Endodermal cell (in vitro differentiated cells): Measurements from ENCODE around the gene SEMA5A. TPM values are rescaled to one million over a fixed set of nuclear protein-coding genes. Genes with fewer than 3 reads are reported as not detected.

ENCODE experiments used
- DNase-seq: peaks from one replicate; pipeline ENCODE4 v3.0.0-alpha.2; 2017
- H3K27ac ChIP-seq: 2 replicates; pipeline ENCODE4 v1.5.1; 2013; ENCODE audit warnings: mild to moderate bottlenecking, low read depth, low read length, moderate library complexity
- H3K27me3 ChIP-seq: 2 replicates; pipeline ENCODE4 v1.6.1; 2013; ENCODE audit warnings: mild to moderate bottlenecking, low read length, moderate library complexity; ENCODE audit not compliant: insufficient read depth, control insufficient read depth, poor library complexity, severe bottlenecking
- H3K36me3 ChIP-seq: 2 replicates; pipeline ENCODE4 v1.7.0; 2013; ENCODE audit warnings: mild to moderate bottlenecking, low read length, moderate library complexity; ENCODE audit not compliant: control insufficient read depth, insufficient read depth
- H3K4me1 ChIP-seq: one replicate; pipeline ENCODE4 v1.7.0; 2013; ENCODE audit warnings: low read length; ENCODE audit not compliant: control insufficient read depth, insufficient read depth
- H3K4me3 ChIP-seq: 2 replicates; pipeline ENCODE4 v1.5.1; 2013; ENCODE audit warnings: mild to moderate bottlenecking, low read length, moderate library complexity
- H3K9ac ChIP-seq: 2 replicates; pipeline ENCODE4 v1.6.1; 2013; ENCODE audit warnings: mild to moderate bottlenecking, low read length, moderate library complexity; ENCODE audit not compliant: poor library complexity, severe bottlenecking; ENCODE audit errors: extremely low read depth
- H3K9me3 ChIP-seq: 2 replicates; pipeline ENCODE4 v1.6.1; 2013; ENCODE audit warnings: mild to moderate bottlenecking, low read length, moderate library complexity; ENCODE audit not compliant: control insufficient read depth
- H3K27ac Mint-ChIP-seq: 2 replicates; pipeline ENCODE4 v1.8.0; 2020; ENCODE audit warnings: mixed read lengths
- H3K27me3 Mint-ChIP-seq: 2 replicates; pipeline ENCODE4 v1.8.0; 2021; ENCODE audit warnings: mild to moderate bottlenecking, mixed read lengths; ENCODE audit not compliant: insufficient read depth
- H3K36me3 Mint-ChIP-seq: 2 replicates; pipeline ENCODE4 v1.8.0; 2020; ENCODE audit warnings: low read depth, mixed read lengths
- H3K4me1 Mint-ChIP-seq: 2 replicates; pipeline ENCODE4 v1.8.0; 2020; ENCODE audit warnings: mixed read lengths
- H3K4me3 Mint-ChIP-seq: 2 replicates; pipeline ENCODE4 v1.8.0; 2020; ENCODE audit warnings: mild to moderate bottlenecking, moderate library complexity, mixed read lengths
- H3K9me3 Mint-ChIP-seq: 2 replicates; pipeline ENCODE4 v1.8.0; 2020; ENCODE audit warnings: mild to moderate bottlenecking, mixed read lengths
- CTCF ChIP-seq: fragments of 200-600 bp; sonication (generic); conservative IDR thresholded peaks from 2 replicates; pipeline ENCODE4 v1.5.0; 2021; ENCODE audit warnings: antibody characterized with exemption, mild to moderate bottlenecking
- WGBS, 2 experiments: methylation state at CpG; one replicate each; pipeline versions ENCODE4 v1.1.5 to v1.1.7; 2013; ENCODE audit warnings: missing lambda C conversion rate in 2 of 2, mixed read lengths in 1 of 2; ENCODE audit not compliant: insufficient coverage in 1 of 2, insufficient read length in 1 of 2; 5-methylcytosine and 5-hydroxymethylcytosine counted together
- total RNA-seq, 2 donors: library from RNA; stranded (reverse); fragmentation: NEBNext Ultra II Directional in 1 of 2; extraction: Animal tissue kit (Norgen Biotek cat#: 25700) in 1 of 2; gene quantifications; 2 replicates in 1 of 2; 3 replicates in 1 of 2; pipeline ENCODE4 v1.2.1, GENCODE V29; 2021

SEMA5A gene
- total RNA-seq, 2 donors from 2014 or later = 46.8 to 77.8 TPM

GRCh38 chr5:9502050-9502834 lies 43.6 kb downstream of the SEMA5A start:
- H3K4me3 ChIP-seq = no peak overlapping the region
- no peaks in the 10 kb centered on the region for H3K27me3 Mint-ChIP-seq
- H3K9me3 ChIP-seq = no peaks in the 10 kb centered on the region
- peaks cover 2% of the 10 kb centered on the region for H3K4me1 Mint-ChIP-seq
- WGBS, 2 experiments = 94 to 96% methylated on average over 1 to 4 of the region's 4 CpGs
- peaks cover 30% of the 10 kb centered on the region for H3K36me3 ChIP-seq
- H3K27me3 ChIP-seq = no peaks in the 10 kb centered on the region
- H3K36me3 Mint-ChIP-seq = peaks cover 3% of the 10 kb centered on the region
- no peaks in the 10 kb centered on the region for H3K4me1 ChIP-seq
- no peak overlapping the region for H3K9ac ChIP-seq
- H3K9me3 Mint-ChIP-seq = no peaks in the 10 kb centered on the region
- no peak overlapping the region for H3K4me3 Mint-ChIP-seq
- no peak for DNase-seq
- no peak overlapping the region for H3K27ac Mint-ChIP-seq
- no peak for TF ChIP-seq CTCF
- H3K27ac ChIP-seq = no peak overlapping the region

GRCh38 chr5:9500625-9501024 lies 45.2 kb downstream of the SEMA5A start:
- WGBS, 2 experiments = 89% methylated on average over 2 of the region's 2 CpGs; no CpG with 5 or more reads in 1 of the 2 experiments
- Mint-ChIP-seq H3K9me3 (no peaks in the 10 kb centered on the region), H3K4me1 (peaks cover 2% of the 10 kb centered on the region), H3K27ac (no peak overlapping the region), H3K4me3 (no peak overlapping the region), H3K36me3 (peaks cover 3% of the 10 kb centered on the region), H3K27me3 (no peaks in the 10 kb centered on the region)
- H3K36me3 ChIP-seq = peaks cover 15% of the 10 kb centered on the region
- TF ChIP-seq CTCF = no peak
- H3K9me3 ChIP-seq = no peaks in the 10 kb centered on the region
- no peak overlapping the region for H3K4me3 ChIP-seq
- no peaks in the 10 kb centered on the region for H3K27me3 ChIP-seq
- H3K27ac ChIP-seq = no peak overlapping the region
- no peaks in the 10 kb centered on the region for H3K4me1 ChIP-seq
- DNase-seq = no peak
- H3K9ac ChIP-seq = no peak overlapping the region

GRCh38 chr5:9500193-9500592 lies 45.7 kb downstream of the SEMA5A start:
- peaks cover 2% of the 10 kb centered on the region for H3K4me1 Mint-ChIP-seq

More at GRCh38 chr5:9500193-9500592, 45.7 kb downstream of the SEMA5A start:
- no peak overlapping the region for H3K4me3 ChIP-seq
- no peak for DNase-seq
- H3K9me3 Mint-ChIP-seq = no peaks in the 10 kb centered on the region
- no peak overlapping the region for H3K27ac ChIP-seq
- no peaks in the 10 kb centered on the region for H3K9me3 ChIP-seq
- no peaks in the 10 kb centered on the region for H3K27me3 ChIP-seq
- H3K36me3 ChIP-seq = peaks cover 11% of the 10 kb centered on the region
- H3K4me3 Mint-ChIP-seq = no peak overlapping the region
- no peaks in the 10 kb centered on the region for H3K4me1 ChIP-seq
- no peak for TF ChIP-seq CTCF
- no peak overlapping the region for H3K27ac Mint-ChIP-seq
- no peaks in the 10 kb centered on the region for H3K27me3 Mint-ChIP-seq
- H3K9ac ChIP-seq = no peak overlapping the region
- peaks cover 3% of the 10 kb centered on the region for H3K36me3 Mint-ChIP-seq
- 94 to 100% methylated on average over 1 to 4 of the region's 4 CpGs for WGBS, 2 experiments
